DOHH2 (cell line): ENCODE data around the gene P3H1.

Source experiments
- H3F3A ChIP-seq: fragments of 200-600 bp; sonication (generic), shearing (Covaris generic); 2 replicates; pipeline ENCODE4 v1.6.0; 2016; ENCODE audit warnings: antibody characterized with exemption, mild to moderate bottlenecking; ENCODE audit not compliant: control insufficient read depth, insufficient read depth
- H3K27ac ChIP-seq: fragments of 200-600 bp; sonication (generic); 2 replicates; pipeline ENCODE4 v1.5.1; 2014; ENCODE audit warnings: low read depth, mild to moderate bottlenecking, low read length, moderate library complexity
- H3K27me3 ChIP-seq: fragments of 200-600 bp; sonication (generic); 2 replicates; pipeline ENCODE4 v1.6.1; 2014; ENCODE audit warnings: mild to moderate bottlenecking, low read length, mixed read lengths; ENCODE audit not compliant: control insufficient read depth
- H3K36me3 ChIP-seq: fragments of 200-600 bp; sonication (generic); 2 replicates; pipeline ENCODE4 v1.6.1; 2014; ENCODE audit warnings: mild to moderate bottlenecking, low read length, moderate library complexity, mixed read lengths; ENCODE audit not compliant: control insufficient read depth
- H3K4me1 ChIP-seq: fragments of 200-600 bp; sonication (generic); 2 replicates; pipeline ENCODE4 v1.6.1; 2014; ENCODE audit warnings: mild to moderate bottlenecking, low read length, mixed read lengths; ENCODE audit not compliant: control insufficient read depth
- H3K4me2 ChIP-seq: fragments of 200-600 bp; sonication (generic); 2 replicates; pipeline ENCODE4 v1.6.0; 2014; ENCODE audit warnings: mild to moderate bottlenecking, low read length, moderate library complexity
- H3K4me3 ChIP-seq: fragments of 200-600 bp; sonication (generic); 2 replicates; pipeline ENCODE4 v1.5.1; 2014; ENCODE audit warnings: mild to moderate bottlenecking, low read length, mixed read lengths
- H3K79me2 ChIP-seq: fragments of 200-600 bp; sonication (generic); 2 replicates; pipeline ENCODE4 v1.6.1; 2014; ENCODE audit warnings: mild to moderate bottlenecking, low read length, mixed read lengths; ENCODE audit not compliant: control insufficient read depth
- H3K9me2 ChIP-seq: fragments of 200-600 bp; sonication (generic); replicated peaks from 2 replicates; pipeline ENCODE4 v1.6.1; 2014; ENCODE audit warnings: mild to moderate bottlenecking, low read length, mixed read lengths; ENCODE audit not compliant: control insufficient read depth
- H3K9me3 ChIP-seq: fragments of 200-600 bp; sonication (generic); 2 replicates; pipeline ENCODE4 v1.6.1; 2014; ENCODE audit warnings: antibody characterized with exemption, low read length, mixed read lengths; ENCODE audit not compliant: control insufficient read depth, insufficient read depth
- H4K20me1 ChIP-seq: fragments of 200-600 bp; sonication (generic); 2 replicates; pipeline ENCODE4 v1.6.0; 2014; ENCODE audit warnings: low read depth, mild to moderate bottlenecking, antibody characterized with exemption, low read length, moderate library complexity; ENCODE audit not compliant: control insufficient read depth, insufficient read depth
- EZH2phosphoT487 ChIP-seq: fragments of 200-600 bp; sonication (generic); IDR thresholded peaks from 2 replicates; pipeline ENCODE4 v1.6.1; 2017; ENCODE audit warnings: borderline replicate concordance, mild to moderate bottlenecking, antibody characterized with exemption, low read length, moderate library complexity, mixed read lengths
- TF ChIP-seq, protein P1 (sequence below): fragments of 200-600 bp; sonication (generic); IDR thresholded peaks from one replicate; pipeline ENCODE4 v1.5.1; 2014; ENCODE audit warnings: antibody characterized with exemption, mild to moderate bottlenecking, low read depth, low read length; ENCODE audit not compliant: poor library complexity, severe bottlenecking

The P3H1 gene

GRCh38 chr1:42759114-42759513 is 7.7 kb downstream of the P3H1 start:
- no peak for TF ChIP-seq EZH2phosphoT487
- TF ChIP-seq, protein P1, sequence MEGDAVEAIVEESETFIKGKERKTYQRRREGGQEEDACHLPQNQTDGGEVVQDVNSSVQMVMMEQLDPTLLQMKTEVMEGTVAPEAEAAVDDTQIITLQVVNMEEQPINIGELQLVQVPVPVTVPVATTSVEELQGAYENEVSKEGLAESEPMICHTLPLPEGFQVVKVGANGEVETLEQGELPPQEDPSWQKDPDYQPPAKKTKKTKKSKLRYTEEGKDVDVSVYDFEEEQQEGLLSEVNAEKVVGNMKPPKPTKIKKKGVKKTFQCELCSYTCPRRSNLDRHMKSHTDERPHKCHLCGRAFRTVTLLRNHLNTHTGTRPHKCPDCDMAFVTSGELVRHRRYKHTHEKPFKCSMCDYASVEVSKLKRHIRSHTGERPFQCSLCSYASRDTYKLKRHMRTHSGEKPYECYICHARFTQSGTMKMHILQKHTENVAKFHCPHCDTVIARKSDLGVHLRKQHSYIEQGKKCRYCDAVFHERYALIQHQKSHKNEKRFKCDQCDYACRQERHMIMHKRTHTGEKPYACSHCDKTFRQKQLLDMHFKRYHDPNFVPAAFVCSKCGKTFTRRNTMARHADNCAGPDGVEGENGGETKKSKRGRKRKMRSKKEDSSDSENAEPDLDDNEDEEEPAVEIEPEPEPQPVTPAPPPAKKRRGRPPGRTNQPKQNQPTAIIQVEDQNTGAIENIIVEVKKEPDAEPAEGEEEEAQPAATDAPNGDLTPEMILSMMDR: no peak
- Histone ChIP-seq H3K36me3 (peaks cover 64% of the 10 kb centered on the region), H3K4me1 (peaks cover 9% of the 10 kb centered on the region; the same call in 1 of the 2 replicates), H3K4me3 (no peak overlapping the region), H3K79me2 (peaks cover 13% of the 10 kb centered on the region), H3K4me2 (no peak overlapping the region), H4K20me1 (no peaks in the 10 kb centered on the region), H3K9me3 (no peaks in the 10 kb centered on the region), H3K27ac (no peak overlapping the region), H3K9me2 (no peaks in the 10 kb centered on the region), H3F3A (no peaks in the 10 kb centered on the region), H3K27me3 (no peaks in the 10 kb centered on the region)

- no peaks in the 10 kb centered on the region for H3K9me2 ChIP-seq
- no peak overlapping the region for H3K4me2 ChIP-seq
- no peaks in the 10 kb centered on the region for H3K9me3 ChIP-seq
- no peaks in the 10 kb centered on the region for H3K27me3 ChIP-seq
- peaks cover 8% of the 10 kb centered on the region for H3K79me2 ChIP-seq
- peaks cover 65% of the 10 kb centered on the region for H3K36me3 ChIP-seq
- no peaks in the 10 kb centered on the region for H3F3A ChIP-seq
- no peak for TF ChIP-seq EZH2phosphoT487
- TF ChIP-seq, protein P1: no peak
- H3K27ac ChIP-seq: no peak overlapping the region
- H4K20me1 ChIP-seq: no peaks in the 10 kb centered on the region
- H3K4me3 ChIP-seq: no peak overlapping the region
- peaks cover 9% of the 10 kb centered on the region; the same call in 1 of the 2 replicates for H3K4me1 ChIP-seq
These were observed 8.2 kb downstream of the P3H1 start for GRCh38 chr1:42758641-42759040.

DNA sequence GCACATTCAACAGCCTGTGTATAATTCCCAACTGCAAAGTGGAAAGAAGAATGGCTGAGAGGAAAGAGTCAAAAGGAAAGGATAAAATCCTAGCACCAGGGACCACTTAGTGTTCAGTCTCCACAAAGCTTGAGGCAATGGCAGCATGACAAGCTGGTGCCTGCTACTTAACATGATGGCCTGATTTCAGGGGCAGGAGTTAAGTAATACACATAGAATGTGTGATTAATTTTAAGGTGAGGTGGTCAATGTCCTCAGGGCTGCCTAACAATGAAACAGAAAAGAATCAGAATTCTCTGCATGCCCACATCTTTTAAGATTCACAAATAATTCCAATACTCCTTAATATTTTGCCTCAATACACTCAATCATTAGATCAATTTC is 8.9 kb downstream of the P3H1 start:
- Histone ChIP-seq H3K4me1 (peaks cover 9% of the 10 kb centered on the region; the same call in 1 of the 2 replicates), H3K4me2 (no peak overlapping the region), H3F3A (no peaks in the 10 kb centered on the region), H3K79me2 (peaks cover 4% of the 10 kb centered on the region; the same call in 1 of the 2 replicates), H4K20me1 (no peaks in the 10 kb centered on the region), H3K9me3 (no peaks in the 10 kb centered on the region), H3K27me3 (no peaks in the 10 kb centered on the region), H3K4me3 (no peak overlapping the region), H3K27ac (no peak overlapping the region), H3K36me3 (peaks cover 70% of the 10 kb centered on the region), H3K9me2 (no peaks in the 10 kb centered on the region)
- TF ChIP-seq, protein P1: no peak
- TF ChIP-seq EZH2phosphoT487: no peak
